Uterus (tissue), 4 donors: ENCODE results near the gene SARS1. TPM values are rescaled to one million over a fixed set of nuclear protein-coding genes. Genes with fewer than 3 reads are reported as not detected.

Source experiments
- DNase-seq, 2 donors: peaks; one replicate each; pipeline ENCODE4 v3.0.0-alpha.2; 2019 to 2020
- H3K27ac ChIP-seq, 2 donors: fragments of 200-600 bp; sonication (generic); 1 replicate in 1 of 2; 2 replicates in 1 of 2; pipeline ENCODE4 v1.5.1; 2016 to 2018
- H3K27me3 ChIP-seq, 2 donors: fragments of 200-600 bp; sonication (generic); one replicate each; pipeline ENCODE4 v1.5.1; 2018 to 2019; ENCODE audit warnings: control low read depth in 1 of 2
- H3K36me3 ChIP-seq, 2 donors: fragments of 200-600 bp; sonication (generic); one replicate each; pipeline ENCODE4 v1.5.1; 2019; ENCODE audit warnings: control low read depth in 1 of 2
- H3K4me1 ChIP-seq, 2 donors: fragments of 200-600 bp; sonication (generic); one replicate each; pipeline ENCODE4 v1.5.1; 2018 to 2019; ENCODE audit warnings: control low read depth in 1 of 2
- H3K4me3 ChIP-seq, 2 donors: fragments of 200-600 bp; sonication (generic); 1 replicate in 1 of 2; 2 replicates in 1 of 2; pipeline ENCODE4 v1.5.1; 2018 to 2019; ENCODE audit warnings: mild to moderate bottlenecking in 1 of 2
- H3K9me3 ChIP-seq, 2 donors: fragments of 200-600 bp; sonication (generic); one replicate each; pipeline ENCODE4 v1.5.1; 2019; ENCODE audit warnings: control low read depth in 1 of 2
- POLR2A ChIP-seq, 2 donors: fragments of 450-650 bp; IDR thresholded peaks; one replicate each; pipeline ENCODE4 v1.6.1; 2016; ENCODE audit warnings: antibody characterized with exemption in 2 of 2, mild to moderate bottlenecking in 1 of 2, moderate library complexity in 1 of 2
- intact Hi-C: fragments of 100-400 bp; cut with DNase I; formaldehyde crosslinking; loops from one replicate; pipeline ENCODE4 v1.15.1; 2023; ENCODE audit warnings: low total_unique reads
- total RNA-seq, 4 donors: library from RNA; depleted of rRNA in 3 of 4; stranded (reverse); fragments of >200 nt in 3 of 4; gene quantifications; one replicate each; pipeline versions ENCODE4 v1.1.0 to v1.2.4, GENCODE V29; 2014 to 2023
- TF ChIP-seq, protein P1 (sequence below), 4 experiments: fragments of 200-600 bp in 2 of 4; fragments of 450-650 bp in 2 of 4; sonication (generic) in 2 of 4; IDR thresholded peaks; one replicate each; pipeline ENCODE4 v1.5.1; 2016 to 2019; ENCODE audit warnings: antibody characterized with exemption in 4 of 4, mild to moderate bottlenecking in 2 of 4, moderate library complexity in 1 of 4
- donor health status: DM: yes; HTN: yes; CAD: no.

Gene SARS1
- total RNA-seq, 4 donors from 2014 or later, result 98.1 to 138 (median 112) TPM

DNA sequence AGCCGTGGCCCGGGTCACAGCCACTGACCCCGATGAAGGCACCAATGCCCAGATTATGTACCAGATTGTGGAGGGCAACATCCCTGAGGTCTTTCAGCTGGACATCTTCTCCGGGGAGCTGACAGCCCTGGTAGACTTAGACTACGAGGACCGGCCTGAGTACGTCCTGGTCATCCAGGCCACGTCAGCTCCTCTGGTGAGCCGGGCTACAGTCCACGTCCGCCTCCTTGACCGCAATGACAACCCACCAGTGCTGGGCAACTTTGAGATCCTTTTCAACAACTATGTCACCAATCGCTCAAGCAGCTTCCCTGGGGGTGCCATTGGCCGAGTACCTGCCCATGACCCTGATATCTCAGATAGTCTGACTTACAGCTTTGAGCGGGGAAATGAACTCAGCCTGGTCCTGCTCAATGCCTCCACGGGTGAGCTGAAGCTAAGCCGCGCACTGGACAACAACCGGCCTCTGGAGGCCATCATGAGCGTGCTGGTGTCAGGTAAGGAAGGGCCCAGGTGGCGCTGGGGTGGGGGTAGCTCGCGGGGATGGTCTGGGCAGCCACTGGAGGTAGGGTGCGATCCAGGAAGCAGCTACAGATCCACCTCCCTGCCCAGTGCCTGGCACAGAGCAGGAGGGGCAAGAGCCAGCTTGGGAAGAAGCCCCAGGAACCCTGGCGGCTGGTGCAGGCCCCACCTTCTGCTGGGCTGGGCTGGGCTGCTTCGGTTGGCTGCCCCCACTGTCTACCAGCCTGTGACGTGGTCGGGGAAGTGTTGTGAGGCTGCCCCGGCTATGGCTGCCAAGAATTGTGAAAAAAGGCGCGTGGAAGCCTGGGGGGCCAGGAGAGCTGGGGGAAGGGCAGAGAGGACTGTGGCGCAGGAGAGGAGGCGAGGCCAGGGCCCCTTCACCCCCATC lies 39.4 kb downstream of the SARS1 start:
- intact Hi-C loops, result no loop called here
- no peak overlapping the region for H3K4me3 ChIP-seq

DNA sequence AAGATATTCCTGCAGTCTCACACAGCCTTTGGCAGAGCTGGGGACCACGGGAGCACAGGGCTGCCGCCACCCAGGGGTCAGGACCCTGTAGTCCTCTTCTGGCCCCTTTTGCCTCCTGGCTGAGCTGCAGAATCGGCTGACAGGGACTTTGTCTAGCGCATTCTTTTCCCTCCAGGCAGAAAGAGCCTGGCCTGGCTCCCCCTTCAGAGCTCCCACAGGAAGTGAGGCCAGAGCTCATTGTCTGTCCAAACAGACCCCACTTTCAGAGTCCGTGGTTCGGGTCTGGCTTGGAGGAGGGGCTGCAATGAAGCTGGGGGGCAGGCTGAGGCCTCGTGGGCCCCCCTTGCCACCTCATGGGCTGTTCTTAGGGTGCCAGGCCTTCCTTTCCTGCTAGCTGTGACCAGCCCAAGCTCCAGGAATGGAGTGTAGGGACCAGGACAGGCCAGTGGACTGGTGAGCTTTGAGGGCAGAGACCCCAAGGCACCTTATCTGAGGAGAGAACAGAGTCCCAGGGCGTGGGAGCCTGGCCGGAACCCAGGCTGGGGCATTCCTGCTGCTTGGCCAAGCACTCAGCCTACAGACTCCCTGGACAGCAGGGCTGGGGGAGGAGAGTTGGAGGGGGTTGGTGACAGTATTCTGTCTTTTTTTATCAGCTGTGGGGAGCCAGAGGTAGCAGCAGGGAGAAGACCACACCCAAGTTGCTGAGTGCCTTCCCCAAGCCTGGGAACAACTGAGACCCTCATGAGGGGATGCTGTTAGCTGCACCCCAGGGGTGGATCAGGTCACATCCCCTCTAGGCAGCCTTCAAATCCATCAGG lies 40.3 kb downstream of the SARS1 start:
- Histone ChIP-seq H3K27me3 (no peaks in the 10 kb centered on the region), H3K4me3 (no peak overlapping the region), H3K9me3 (no peaks in the 10 kb centered on the region), H3K36me3 (no peaks in the 10 kb centered on the region), H3K4me1 (peaks cover 0 to 16% of the 10 kb centered on the region in 2 donors), H3K27ac (peak overlapping the region; percentile 63 to 72)
- intact Hi-C loops, result no loop called here
- TF ChIP-seq, protein P1, sequence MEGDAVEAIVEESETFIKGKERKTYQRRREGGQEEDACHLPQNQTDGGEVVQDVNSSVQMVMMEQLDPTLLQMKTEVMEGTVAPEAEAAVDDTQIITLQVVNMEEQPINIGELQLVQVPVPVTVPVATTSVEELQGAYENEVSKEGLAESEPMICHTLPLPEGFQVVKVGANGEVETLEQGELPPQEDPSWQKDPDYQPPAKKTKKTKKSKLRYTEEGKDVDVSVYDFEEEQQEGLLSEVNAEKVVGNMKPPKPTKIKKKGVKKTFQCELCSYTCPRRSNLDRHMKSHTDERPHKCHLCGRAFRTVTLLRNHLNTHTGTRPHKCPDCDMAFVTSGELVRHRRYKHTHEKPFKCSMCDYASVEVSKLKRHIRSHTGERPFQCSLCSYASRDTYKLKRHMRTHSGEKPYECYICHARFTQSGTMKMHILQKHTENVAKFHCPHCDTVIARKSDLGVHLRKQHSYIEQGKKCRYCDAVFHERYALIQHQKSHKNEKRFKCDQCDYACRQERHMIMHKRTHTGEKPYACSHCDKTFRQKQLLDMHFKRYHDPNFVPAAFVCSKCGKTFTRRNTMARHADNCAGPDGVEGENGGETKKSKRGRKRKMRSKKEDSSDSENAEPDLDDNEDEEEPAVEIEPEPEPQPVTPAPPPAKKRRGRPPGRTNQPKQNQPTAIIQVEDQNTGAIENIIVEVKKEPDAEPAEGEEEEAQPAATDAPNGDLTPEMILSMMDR (IDR thresholded peaks at IDR 0.05), result no peak
- no peak for TF ChIP-seq POLR2A (IDR thresholded peaks at IDR 0.05)
- DNase-seq, result no peak

More for the DNA sequence above, 39.4 kb downstream of the SARS1 start:
- Histone ChIP-seq H3K4me1 (peaks cover 0 to 19% of the 10 kb centered on the region in 2 donors), H3K27ac (peak overlapping the region; percentile 63 to 72), H3K9me3 (no peaks in the 10 kb centered on the region), H3K36me3 (no peaks in the 10 kb centered on the region), H3K27me3 (no peaks in the 10 kb centered on the region)
- peak in 1 of 2 donors; percentile 29 for TF ChIP-seq POLR2A (IDR thresholded peaks at IDR 0.05)
- TF ChIP-seq, protein P1 (IDR thresholded peaks at IDR 0.05), result no peak
- peak in 1 of 2 donors; percentile 59 for DNase-seq

DNA sequence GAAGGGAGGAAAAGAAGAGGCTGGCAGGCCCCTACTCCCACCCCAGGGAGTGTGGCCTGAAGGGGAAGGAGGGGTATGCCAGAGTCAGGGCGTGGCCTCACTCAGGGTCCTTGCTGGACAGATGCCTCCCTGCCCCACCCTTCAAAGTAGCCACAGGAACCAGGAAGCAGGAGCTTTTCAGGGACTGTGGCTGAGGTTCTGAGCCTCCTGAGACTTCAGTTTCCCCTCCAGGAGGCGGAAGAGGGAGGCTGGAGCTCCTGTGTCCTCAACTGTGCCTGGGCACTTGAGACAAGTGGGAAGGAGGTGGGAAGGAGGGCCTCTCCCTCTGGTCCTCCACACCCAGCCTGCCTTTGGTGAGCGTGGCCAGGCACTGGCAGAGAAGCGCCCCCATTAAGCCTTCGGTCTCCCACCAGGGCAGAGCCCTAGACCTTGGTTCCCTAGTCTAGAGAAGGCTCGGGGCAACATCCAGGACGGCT lies 40.9 kb downstream of the SARS1 start:
- H3K9me3 ChIP-seq, result no peaks in the 10 kb centered on the region
- H3K27ac ChIP-seq, result peak overlapping the region; percentile 63 to 72
- intact Hi-C loops, result no loop called here
- no peak for DNase-seq
- no peak for TF ChIP-seq POLR2A (IDR thresholded peaks at IDR 0.05)
- TF ChIP-seq, protein P1 (IDR thresholded peaks at IDR 0.05), result no peak
- no peaks in the 10 kb centered on the region for H3K27me3 ChIP-seq
- peaks cover 0 to 14% of the 10 kb centered on the region in 2 donors for H3K4me1 ChIP-seq
- no peaks in the 10 kb centered on the region for H3K36me3 ChIP-seq
- H3K4me3 ChIP-seq, result no peak overlapping the region

DNA sequence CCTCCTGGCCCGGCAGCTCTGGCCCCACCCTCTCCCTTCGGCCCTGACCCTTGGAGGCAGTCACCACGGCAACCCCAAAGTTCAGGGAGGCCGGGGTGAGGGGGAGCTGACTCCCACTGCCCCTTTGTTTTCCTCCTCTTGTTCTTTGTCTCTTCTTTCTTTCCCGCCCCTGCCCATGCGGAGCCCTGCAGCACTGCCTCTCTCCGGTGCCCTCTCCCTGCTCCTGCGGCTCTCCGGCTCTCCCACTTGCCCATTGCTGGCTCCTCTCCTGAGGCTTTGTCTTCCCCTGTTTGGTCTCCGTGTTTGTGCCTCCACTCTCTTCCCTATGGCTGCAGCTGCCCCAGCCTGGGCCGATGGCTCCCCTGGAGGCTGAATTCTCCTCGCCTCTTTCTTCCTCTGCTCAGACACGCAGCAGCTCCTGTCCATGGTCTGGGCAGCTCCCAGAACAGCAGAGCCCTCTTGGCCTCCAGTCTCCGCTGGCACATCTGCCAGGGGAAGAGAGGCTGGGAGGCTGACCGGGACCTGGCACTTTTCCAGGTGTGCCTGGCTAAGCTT lies 41.5 kb downstream of the SARS1 start:
- Histone ChIP-seq H3K36me3 (no peaks in the 10 kb centered on the region), H3K27me3 (no peaks in the 10 kb centered on the region), H3K27ac (peak overlapping the region in 1 of 2 donors; percentile 63), H3K4me3 (no peak overlapping the region), H3K9me3 (no peaks in the 10 kb centered on the region), H3K4me1 (peaks cover 0 to 14% of the 10 kb centered on the region in 2 donors)
- intact Hi-C loops, result no loop called here
- no peak for DNase-seq
- TF ChIP-seq POLR2A (IDR thresholded peaks at IDR 0.05), result no peak
- TF ChIP-seq, protein P1 (IDR thresholded peaks at IDR 0.05), result no peak
